Sigmoid colon (tissue), 7 donors: ENCODE results near the gene ACTR10. TPM values are rescaled to one million over a fixed set of nuclear protein-coding genes. Genes with fewer than 3 reads are reported as not detected.
A peak's percentile ranks its signal among the peaks of the same experiment; 100 is the strongest.
"Not testable (repeated sequence)": the region's sequence is repeated elsewhere in the genome, so short reads cannot be mapped to it uniquely, and the experiment has no call there.

Source experiments
- DNase-seq: peaks from one replicate; pipeline ENCODE4 v3.0.0-alpha.2; 2019
- H3K27ac ChIP-seq, 4 donors: fragments of 200-600 bp; sonication (generic); one replicate each; pipeline ENCODE4 v1.5.1; 2016 to 2019; ENCODE audit warnings: mild to moderate bottlenecking in 1 of 4
- H3K27me3 ChIP-seq, 3 donors: fragments of 200-600 bp; sonication (generic); one replicate each; pipeline ENCODE4 v1.5.1; 2019; ENCODE audit warnings: mild to moderate bottlenecking in 1 of 3
- H3K36me3 ChIP-seq, 4 donors: fragments of 200-600 bp; sonication (generic); one replicate each; pipeline ENCODE4 v1.5.1; 2016 to 2019
- H3K4me1 ChIP-seq, 4 donors: fragments of 200-600 bp; sonication (generic); one replicate each; pipeline ENCODE4 v1.5.1; 2017 to 2019
- H3K4me3 ChIP-seq, 4 donors: fragments of 200-600 bp; sonication (generic); one replicate each; pipeline ENCODE4 v1.5.1; 2017 to 2019; ENCODE audit warnings: mild to moderate bottlenecking in 2 of 4, moderate library complexity in 1 of 4
- H3K9me3 ChIP-seq, 4 donors: fragments of 200-600 bp in 3 of 4; sonication (generic) in 3 of 4; one replicate each; pipeline versions ENCODE4 v1.5.1 to v1.6.1; 2013 to 2019
- EP300 ChIP-seq, 4 donors: sonication (generic); formaldehyde crosslinking; IDR thresholded peaks; one replicate each; pipeline ENCODE4 v1.6.1; 2017; ENCODE audit warnings: antibody characterized with exemption in 4 of 4
- POLR2A ChIP-seq, 2 donors: fragments of 450-650 bp; IDR thresholded peaks; one replicate each; pipeline ENCODE4 v1.6.1; 2016; ENCODE audit warnings: antibody characterized with exemption in 2 of 2, mild to moderate bottlenecking in 2 of 2, moderate library complexity in 2 of 2
- POLR2AphosphoS5 ChIP-seq, 4 donors: sonication (generic); formaldehyde crosslinking; IDR thresholded peaks; one replicate each; pipeline ENCODE4 v1.6.1; 2017; ENCODE audit warnings: antibody characterized with exemption in 4 of 4
- WGBS, 2 donors: extraction: QIAGEN DNeasy Blood & Tissue Kit; methylation state at CpG; one replicate each; pipeline ENCODE4 v1.1.7; 2013; 5-methylcytosine and 5-hydroxymethylcytosine counted together
- intact Hi-C: fragments of 100-400 bp; cut with DNase I; formaldehyde crosslinking; loops from one replicate; pipeline ENCODE4 v1.15.1; 2023
- polyA plus RNA-seq, 3 donors: library from polyadenylated mRNA; stranded (reverse); fragments of 200-250 nt; gene quantifications; one replicate each; pipeline ENCODE4 v1.2.3, GENCODE V29; 2013
- total RNA-seq, 4 donors: library from RNA; depleted of rRNA; stranded (reverse); fragments of >200 nt; gene quantifications; one replicate each; pipeline ENCODE4 v1.1.0, GENCODE V29; 2016
- TF ChIP-seq, protein P1 (sequence below), 4 experiments: fragments of 450-650 bp in 3 of 4; fragments of 200-600 bp in 1 of 4; IDR thresholded peaks; one replicate each; pipeline ENCODE4 v1.5.1; 2016 to 2019; ENCODE audit warnings: antibody characterized with exemption in 4 of 4, mild to moderate bottlenecking in 3 of 4, moderate library complexity in 2 of 4
- donor health status: healthy with polysubstance abuse.
- donor health status: Bipolar disorder and iron deficiency.
- donor health status: healthy.

The ACTR10 gene
- total and polyA plus RNA-seq, 7 donors = 56.4 to 78.1 (median 68.4) TPM

DNA sequence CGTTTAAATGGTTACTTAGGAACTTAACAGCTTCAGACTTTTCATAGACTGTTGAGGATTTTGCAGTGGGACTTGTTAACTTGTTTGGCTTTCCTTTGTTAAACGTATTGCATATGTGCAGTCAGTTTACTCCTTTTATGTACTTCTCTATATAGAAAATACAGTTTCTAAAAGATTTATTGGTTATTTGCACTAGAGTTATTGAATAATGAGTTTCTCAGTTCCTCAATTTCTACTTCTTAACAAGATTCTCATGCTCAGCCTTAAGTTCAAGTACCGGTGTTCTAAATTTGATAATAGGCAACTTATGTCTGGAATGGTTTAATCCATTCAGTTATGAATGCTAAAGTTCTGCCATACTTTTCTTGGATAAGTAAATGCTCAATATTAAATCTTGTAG, 45.6 kb downstream of the ACTR10 start:
- Histone ChIP-seq H3K4me3 (peak overlapping the region; percentile 59 to 89 (median 76)), H3K27ac (peak overlapping the region; percentile 87 to 98 (median 93)), H3K9me3 (no peaks in the 10 kb centered on the region), H3K36me3 (peaks cover 0 to 27% (median 2%) of the 10 kb centered on the region in 4 donors), H3K27me3 (no peaks in the 10 kb centered on the region), H3K4me1 (peaks cover 0 to 34% (median 25%) of the 10 kb centered on the region in 4 donors)
- 0 to 2% methylated on average over 3 of the region's 3 CpGs for WGBS, 2 donors
- DNase-seq = no peak
- no peak for TF ChIP-seq EP300 (IDR thresholded peaks at IDR 0.05)
- TF ChIP-seq POLR2A (IDR thresholded peaks at IDR 0.05) = no peak
- TF ChIP-seq, protein P1, sequence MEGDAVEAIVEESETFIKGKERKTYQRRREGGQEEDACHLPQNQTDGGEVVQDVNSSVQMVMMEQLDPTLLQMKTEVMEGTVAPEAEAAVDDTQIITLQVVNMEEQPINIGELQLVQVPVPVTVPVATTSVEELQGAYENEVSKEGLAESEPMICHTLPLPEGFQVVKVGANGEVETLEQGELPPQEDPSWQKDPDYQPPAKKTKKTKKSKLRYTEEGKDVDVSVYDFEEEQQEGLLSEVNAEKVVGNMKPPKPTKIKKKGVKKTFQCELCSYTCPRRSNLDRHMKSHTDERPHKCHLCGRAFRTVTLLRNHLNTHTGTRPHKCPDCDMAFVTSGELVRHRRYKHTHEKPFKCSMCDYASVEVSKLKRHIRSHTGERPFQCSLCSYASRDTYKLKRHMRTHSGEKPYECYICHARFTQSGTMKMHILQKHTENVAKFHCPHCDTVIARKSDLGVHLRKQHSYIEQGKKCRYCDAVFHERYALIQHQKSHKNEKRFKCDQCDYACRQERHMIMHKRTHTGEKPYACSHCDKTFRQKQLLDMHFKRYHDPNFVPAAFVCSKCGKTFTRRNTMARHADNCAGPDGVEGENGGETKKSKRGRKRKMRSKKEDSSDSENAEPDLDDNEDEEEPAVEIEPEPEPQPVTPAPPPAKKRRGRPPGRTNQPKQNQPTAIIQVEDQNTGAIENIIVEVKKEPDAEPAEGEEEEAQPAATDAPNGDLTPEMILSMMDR (IDR thresholded peaks at IDR 0.05) = no peak
- TF ChIP-seq POLR2AphosphoS5 (IDR thresholded peaks at IDR 0.05) = no peak
- intact Hi-C loops = loop anchor here (2.0 kb wide), 1 partner anchor 51 kb away; no protein-coding TSS in a partner anchor

DNA sequence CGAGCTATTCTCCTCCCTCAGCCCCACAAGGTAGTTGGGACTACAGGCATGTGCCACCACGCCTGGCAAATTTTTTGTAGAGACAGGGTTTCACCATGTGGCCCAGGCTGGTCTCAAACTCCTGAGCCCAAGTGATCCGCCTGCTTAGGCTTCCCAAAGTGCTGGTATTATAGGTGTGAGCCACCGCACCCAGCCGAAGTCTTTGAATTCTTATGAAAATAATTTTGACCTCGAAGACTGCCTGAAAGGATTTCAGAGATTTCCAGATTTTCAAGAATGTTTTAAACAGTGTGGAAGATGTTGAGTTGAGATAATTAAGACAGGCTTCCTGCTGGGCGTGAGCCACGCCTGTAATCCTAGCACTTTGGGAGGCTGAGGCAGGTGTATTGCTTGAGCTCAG, 49.7 kb downstream of the ACTR10 start:
- Histone ChIP-seq H3K27me3 (no peaks in the 10 kb centered on the region), H3K27ac (no peak overlapping the region), H3K4me3 (no peak overlapping the region), H3K36me3 (peaks cover 4 to 68% (median 9%) of the 10 kb centered on the region in 4 donors), H3K4me1 (peaks cover 0 to 29% (median 23%) of the 10 kb centered on the region in 4 donors), H3K9me3 (no peaks in the 10 kb centered on the region)
- TF ChIP-seq POLR2AphosphoS5 (IDR thresholded peaks at IDR 0.05) (no peak), EP300 (IDR thresholded peaks at IDR 0.05) (no peak), POLR2A (IDR thresholded peaks at IDR 0.05) (no peak)
- TF ChIP-seq, protein P1 (IDR thresholded peaks at IDR 0.05) = no peak
- DNase-seq = no peak
- 94 to 96% methylated on average over 8 of the region's 8 CpGs for WGBS, 2 donors
- intact Hi-C loops = no loop called here

DNA sequence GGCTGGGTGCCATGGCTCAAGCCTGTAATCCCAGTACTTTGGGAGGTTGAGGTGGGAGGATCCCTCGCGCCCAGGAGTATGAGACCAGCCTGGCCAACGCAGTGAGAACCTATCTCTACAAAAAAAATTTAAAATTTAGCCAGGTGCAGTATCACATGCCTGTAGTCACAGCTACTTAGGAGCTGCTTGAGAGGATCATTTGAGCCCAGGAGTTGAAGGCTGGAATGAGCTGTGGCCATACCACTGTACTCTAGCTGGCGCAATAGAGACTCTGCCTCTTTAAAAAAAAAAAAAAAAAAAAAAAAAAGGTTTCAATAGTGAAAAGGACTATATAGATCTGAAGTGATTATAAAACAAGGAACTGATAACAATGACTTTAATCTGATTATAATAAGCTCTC, 58.2 kb downstream of the ACTR10 start:
- Histone ChIP-seq H3K4me3 (no peak overlapping the region), H3K9me3 (no peaks in the 10 kb centered on the region), H3K27me3 (no peaks in the 10 kb centered on the region), H3K27ac (no peak overlapping the region), H3K4me1 (no peaks in the 10 kb centered on the region), H3K36me3 (peaks cover 13 to 99% (median 47%) of the 10 kb centered on the region in 4 donors)
- WGBS, 2 donors = 97% methylated on average over 4 of the region's 4 CpGs
- intact Hi-C loops = no loop called here
- DNase-seq = no peak
- TF ChIP-seq POLR2AphosphoS5 (IDR thresholded peaks at IDR 0.05) = no peak
- TF ChIP-seq EP300 (IDR thresholded peaks at IDR 0.05) = no peak
- no peak for TF ChIP-seq POLR2A (IDR thresholded peaks at IDR 0.05)
- TF ChIP-seq, protein P1 (IDR thresholded peaks at IDR 0.05) = no peak

DNA sequence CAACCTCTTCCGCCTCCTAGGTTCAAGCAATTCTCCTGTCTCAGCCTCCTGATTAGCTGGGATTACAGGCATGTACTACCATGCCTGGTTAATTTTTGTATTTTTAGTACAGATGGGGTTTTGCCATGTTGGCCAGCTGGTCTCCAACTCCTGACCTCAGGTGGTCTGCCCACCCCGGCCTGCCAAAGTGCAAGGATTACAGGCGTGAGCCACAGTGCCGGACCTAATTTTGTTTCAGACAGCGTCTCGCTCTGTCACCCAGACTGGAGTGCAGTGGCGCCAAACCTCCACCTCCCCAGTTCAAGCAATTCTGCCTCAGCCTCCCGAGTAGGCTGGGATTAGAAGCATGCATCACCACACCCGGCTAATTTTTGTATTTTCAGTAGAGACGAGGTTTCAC, 62.1 kb downstream of the ACTR10 start:
- peaks cover 21 to 99% (median 55%) of the 10 kb centered on the region in 4 donors for H3K36me3 ChIP-seq
- H3K4me1 ChIP-seq = peaks cover 0 to 13% (median 8%) of the 10 kb centered on the region in 4 donors
- DNase-seq, H3K4me3 ChIP-seq, H3K27me3 ChIP-seq, H3K9me3 ChIP-seq, H3K27ac ChIP-seq, intact Hi-C loops: not testable (repeated sequence)
- WGBS, 2 donors = 94 to 96% methylated on average over 10 of the region's 10 CpGs

DNA sequence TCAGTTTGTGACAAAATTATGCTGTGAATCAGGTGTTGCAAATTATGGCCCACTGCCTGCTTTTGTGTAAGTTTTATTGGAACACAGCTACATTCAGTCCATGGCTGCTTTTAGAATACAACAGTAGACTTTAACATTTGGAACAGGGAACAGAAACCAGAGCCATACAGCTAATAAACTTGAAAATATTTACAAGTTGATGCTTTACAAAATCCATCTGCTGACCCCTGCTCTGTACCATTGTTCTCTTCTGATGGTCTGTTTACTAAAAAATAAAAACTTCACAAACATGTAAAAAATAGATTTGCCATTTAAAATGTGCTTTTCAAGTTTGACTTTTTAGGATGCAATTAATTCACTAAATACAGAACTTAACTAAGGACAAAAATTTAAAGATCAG, 65.5 kb downstream of the ACTR10 start:
- Histone ChIP-seq H3K36me3 (peaks cover 21 to 100% (median 51%) of the 10 kb centered on the region in 4 donors), H3K4me1 (peaks cover 0 to 13% (median 8%) of the 10 kb centered on the region in 4 donors), H3K27ac (peak overlapping the region in 2 of 4 donors; percentile 55 to 59), H3K4me3 (no peak overlapping the region), H3K9me3 (no peaks in the 10 kb centered on the region), H3K27me3 (no peaks in the 10 kb centered on the region)
- intact Hi-C loops = no loop called here
- no peak for DNase-seq
- TF ChIP-seq EP300 (IDR thresholded peaks at IDR 0.05) (no peak), POLR2AphosphoS5 (IDR thresholded peaks at IDR 0.05) (no peak), POLR2A (IDR thresholded peaks at IDR 0.05) (no peak)
- TF ChIP-seq, protein P1 (IDR thresholded peaks at IDR 0.05) = no peak
